ENCODE results near the gene COL23A1. TPM values are rescaled to one million over a fixed set of nuclear protein-coding genes. Genes with fewer than 3 reads are reported as not detected.
A peak's percentile ranks its signal among the peaks of the same experiment; 100 is the strongest.
"Not testable (repeated sequence)": the region's sequence is repeated elsewhere in the genome, so short reads cannot be mapped to it uniquely, and the experiment has no call there.

The COL23A1 gene
- polyA plus RNA-seq, 2 donors = 0.59 to 0.75 TPM

- no peaks in the 10 kb centered on the region for H3K36me3 ChIP-seq (ENCODE audit: control insufficient read depth in 2 of 2, insufficient read depth in 2 of 2, low read length in 1 of 2)
- H3K4me1 ChIP-seq (ENCODE audit: control insufficient read depth in 2 of 2, insufficient read depth in 2 of 2, low read length in 1 of 2) = peaks cover 0 to 5% of the 10 kb centered on the region in 2 donors
- H3K9me3 ChIP-seq (ENCODE audit: control insufficient read depth in 2 of 2, insufficient read depth in 1 of 2, low read depth in 1 of 2, low read length in 1 of 2) = no peaks in the 10 kb centered on the region
- H3K27me3 ChIP-seq (ENCODE audit: control insufficient read depth in 1 of 2, insufficient read depth in 2 of 2, low read length in 2 of 2) = no peaks in the 10 kb centered on the region
- peak overlapping the region in 1 of 2 donors; percentile 18 for H3K27ac ChIP-seq (ENCODE audit: low read depth in 2 of 2, low read length in 1 of 2)
- no peak overlapping the region for H3K4me3 ChIP-seq (ENCODE audit: low read depth in 1 of 2, low read length in 2 of 2)
- 71 to 72% methylated on average over 9 of the region's 9 CpGs for WGBS, 2 donors
Observed at GRCh38 chr5:178240766-178241165, 349.4 kb downstream of the COL23A1 start.

- peaks cover 0 to 5% of the 10 kb centered on the region in 2 donors for H3K4me1 ChIP-seq (ENCODE audit: control insufficient read depth in 2 of 2, insufficient read depth in 2 of 2, low read length in 1 of 2)
- H3K9me3 ChIP-seq (ENCODE audit: control insufficient read depth in 2 of 2, insufficient read depth in 1 of 2, low read depth in 1 of 2, low read length in 1 of 2) = no peaks in the 10 kb centered on the region
- peak overlapping the region in 1 of 2 donors; percentile 18 for H3K27ac ChIP-seq (ENCODE audit: low read depth in 2 of 2, low read length in 1 of 2)
- no peak overlapping the region for H3K4me3 ChIP-seq (ENCODE audit: low read depth in 1 of 2, low read length in 2 of 2)
- H3K36me3 ChIP-seq (ENCODE audit: control insufficient read depth in 2 of 2, insufficient read depth in 2 of 2, low read length in 1 of 2) = no peaks in the 10 kb centered on the region
- no peaks in the 10 kb centered on the region for H3K27me3 ChIP-seq (ENCODE audit: control insufficient read depth in 1 of 2, insufficient read depth in 2 of 2, low read length in 2 of 2)
- 85 to 93% methylated on average over 16 to 19 of the region's 19 CpGs for WGBS, 2 donors
Observed at GRCh38 chr5:178240341-178240741, 349.9 kb downstream of the COL23A1 start.

GRCh38 chr5:178239626-178240301 is 350.4 kb downstream of the COL23A1 start:
- H3K27me3 ChIP-seq (ENCODE audit: control insufficient read depth in 1 of 2, insufficient read depth in 2 of 2, low read length in 2 of 2); H3K4me1 ChIP-seq (ENCODE audit: control insufficient read depth in 2 of 2, insufficient read depth in 2 of 2, low read length in 1 of 2); H3K4me3 ChIP-seq (ENCODE audit: low read depth in 1 of 2, low read length in 2 of 2); H3K9me3 ChIP-seq (ENCODE audit: control insufficient read depth in 2 of 2, insufficient read depth in 1 of 2, low read depth in 1 of 2, low read length in 1 of 2); H3K36me3 ChIP-seq (ENCODE audit: control insufficient read depth in 2 of 2, insufficient read depth in 2 of 2, low read length in 1 of 2): not testable (repeated sequence)
- H3K27ac ChIP-seq (ENCODE audit: low read depth in 2 of 2, low read length in 1 of 2) = peak overlapping the region; percentile 16 to 30
- WGBS, 2 donors = 59 to 60% methylated on average over 13 to 16 of the region's 16 CpGs

GRCh38 chr5:178238711-178239592 is 351.2 kb downstream of the COL23A1 start:
- H3K4me1 ChIP-seq (ENCODE audit: control insufficient read depth in 2 of 2, insufficient read depth in 2 of 2, low read length in 1 of 2) = peaks cover 0 to 5% of the 10 kb centered on the region in 2 donors
- WGBS, 2 donors = 49 to 58% methylated on average over 17 of the region's 17 CpGs
- no peak overlapping the region for H3K4me3 ChIP-seq (ENCODE audit: low read depth in 1 of 2, low read length in 2 of 2)
- H3K27me3 ChIP-seq (ENCODE audit: control insufficient read depth in 1 of 2, insufficient read depth in 2 of 2, low read length in 2 of 2) = no peaks in the 10 kb centered on the region
- H3K36me3 ChIP-seq (ENCODE audit: control insufficient read depth in 2 of 2, insufficient read depth in 2 of 2, low read length in 1 of 2) = no peaks in the 10 kb centered on the region
- peak overlapping the region in 1 of 2 donors; percentile 37 for H3K27ac ChIP-seq (ENCODE audit: low read depth in 2 of 2, low read length in 1 of 2)
- H3K9me3 ChIP-seq (ENCODE audit: control insufficient read depth in 2 of 2, insufficient read depth in 1 of 2, low read depth in 1 of 2, low read length in 1 of 2) = no peaks in the 10 kb centered on the region

- Histone ChIP-seq H3K4me3 (ENCODE audit: low read depth in 1 of 2, low read length in 2 of 2) (no peak overlapping the region), H3K27ac (ENCODE audit: low read depth in 2 of 2, low read length in 1 of 2) (no peak overlapping the region), H3K27me3 (ENCODE audit: control insufficient read depth in 1 of 2, insufficient read depth in 2 of 2, low read length in 2 of 2) (no peaks in the 10 kb centered on the region), H3K9me3 (ENCODE audit: control insufficient read depth in 2 of 2, insufficient read depth in 1 of 2, low read depth in 1 of 2, low read length in 1 of 2) (no peaks in the 10 kb centered on the region), H3K36me3 (ENCODE audit: control insufficient read depth in 2 of 2, insufficient read depth in 2 of 2, low read length in 1 of 2) (no peaks in the 10 kb centered on the region), H3K4me1 (ENCODE audit: control insufficient read depth in 2 of 2, insufficient read depth in 2 of 2, low read length in 1 of 2) (peaks cover 0 to 3% of the 10 kb centered on the region in 2 donors)
- 97 to 98% methylated on average over 6 of the region's 6 CpGs for WGBS, 2 donors
Observed at GRCh38 chr5:178238313-178238635, 351.9 kb downstream of the COL23A1 start.

- Histone ChIP-seq H3K36me3 (ENCODE audit: control insufficient read depth in 2 of 2, insufficient read depth in 2 of 2, low read length in 1 of 2) (no peaks in the 10 kb centered on the region), H3K27me3 (ENCODE audit: control insufficient read depth in 1 of 2, insufficient read depth in 2 of 2, low read length in 2 of 2) (no peaks in the 10 kb centered on the region), H3K4me3 (ENCODE audit: low read depth in 1 of 2, low read length in 2 of 2) (no peak overlapping the region), H3K27ac (ENCODE audit: low read depth in 2 of 2, low read length in 1 of 2) (peak overlapping the region in 1 of 2 donors; percentile 34), H3K9me3 (ENCODE audit: control insufficient read depth in 2 of 2, insufficient read depth in 1 of 2, low read depth in 1 of 2, low read length in 1 of 2) (no peaks in the 10 kb centered on the region), H3K4me1 (ENCODE audit: control insufficient read depth in 2 of 2, insufficient read depth in 2 of 2, low read length in 1 of 2) (peaks cover 0 to 3% of the 10 kb centered on the region in 2 donors)
- WGBS, 2 donors = 66 to 68% methylated on average over 13 of the region's 13 CpGs
Observed at GRCh38 chr5:178237431-178238312, 352.5 kb downstream of the COL23A1 start.

- no peaks in the 10 kb centered on the region for H3K9me3 ChIP-seq (ENCODE audit: control insufficient read depth in 2 of 2, insufficient read depth in 1 of 2, low read depth in 1 of 2, low read length in 1 of 2)
- no peak overlapping the region for H3K27ac ChIP-seq (ENCODE audit: low read depth in 2 of 2, low read length in 1 of 2)
- no peaks in the 10 kb centered on the region for H3K36me3 ChIP-seq (ENCODE audit: control insufficient read depth in 2 of 2, insufficient read depth in 2 of 2, low read length in 1 of 2)
- 53 to 59% methylated on average over 4 of the region's 4 CpGs for WGBS, 2 donors
- no peaks in the 10 kb centered on the region for H3K27me3 ChIP-seq (ENCODE audit: control insufficient read depth in 1 of 2, insufficient read depth in 2 of 2, low read length in 2 of 2)
- no peak overlapping the region for H3K4me3 ChIP-seq (ENCODE audit: low read depth in 1 of 2, low read length in 2 of 2)
- peaks cover under 1 to 4% of the 10 kb centered on the region in 2 donors for H3K4me1 ChIP-seq (ENCODE audit: control insufficient read depth in 2 of 2, insufficient read depth in 2 of 2, low read length in 1 of 2)
Observed at GRCh38 chr5:178236679-178237078, 353.5 kb downstream of the COL23A1 start.

GRCh38 chr5:178236126-178236525 is 354.1 kb downstream of the COL23A1 start:
- no peak overlapping the region for H3K27ac ChIP-seq (ENCODE audit: low read depth in 2 of 2, low read length in 1 of 2)
- 92 to 98% methylated on average over 9 of the region's 9 CpGs for WGBS, 2 donors
- peaks cover 6 to 10% of the 10 kb centered on the region in 2 donors for H3K4me1 ChIP-seq (ENCODE audit: control insufficient read depth in 2 of 2, insufficient read depth in 2 of 2, low read length in 1 of 2)
- no peaks in the 10 kb centered on the region for H3K9me3 ChIP-seq (ENCODE audit: control insufficient read depth in 2 of 2, insufficient read depth in 1 of 2, low read depth in 1 of 2, low read length in 1 of 2)
- H3K27me3 ChIP-seq (ENCODE audit: control insufficient read depth in 1 of 2, insufficient read depth in 2 of 2, low read length in 2 of 2) = no peaks in the 10 kb centered on the region
- peaks cover 0 to 1% of the 10 kb centered on the region in 2 donors for H3K36me3 ChIP-seq (ENCODE audit: control insufficient read depth in 2 of 2, insufficient read depth in 2 of 2, low read length in 1 of 2)
- no peak overlapping the region for H3K4me3 ChIP-seq (ENCODE audit: low read depth in 1 of 2, low read length in 2 of 2)

- Histone ChIP-seq H3K4me3 (ENCODE audit: low read depth in 1 of 2, low read length in 2 of 2) (no peak overlapping the region), H3K9me3 (ENCODE audit: control insufficient read depth in 2 of 2, insufficient read depth in 1 of 2, low read depth in 1 of 2, low read length in 1 of 2) (no peaks in the 10 kb centered on the region), H3K36me3 (ENCODE audit: control insufficient read depth in 2 of 2, insufficient read depth in 2 of 2, low read length in 1 of 2) (peaks cover 0 to 4% of the 10 kb centered on the region in 2 donors), H3K27ac (ENCODE audit: low read depth in 2 of 2, low read length in 1 of 2) (no peak overlapping the region), H3K27me3 (ENCODE audit: control insufficient read depth in 1 of 2, insufficient read depth in 2 of 2, low read length in 2 of 2) (no peaks in the 10 kb centered on the region), H3K4me1 (ENCODE audit: control insufficient read depth in 2 of 2, insufficient read depth in 2 of 2, low read length in 1 of 2) (peaks cover 9 to 13% of the 10 kb centered on the region in 2 donors)
- WGBS, 2 donors = 85 to 88% methylated on average over 3 of the region's 3 CpGs
Observed at GRCh38 chr5:178235588-178235974, 354.6 kb downstream of the COL23A1 start.
